Stomach (tissue), 4 donors: ENCODE results near the gene SCRT2.

ENCODE experiments used
- EP300 ChIP-seq: sonication (generic); formaldehyde crosslinking; IDR thresholded peaks from one replicate; pipeline ENCODE4 v1.6.1; 2017; ENCODE audit warnings: antibody characterized with exemption
- POLR2A ChIP-seq, 4 donors: fragments of 450-650 bp; IDR thresholded peaks; one replicate each; pipeline ENCODE4 v1.6.1; 2016; ENCODE audit warnings: antibody characterized with exemption in 4 of 4, control low read depth in 2 of 4, mild to moderate bottlenecking in 1 of 4, moderate library complexity in 1 of 4
- TF ChIP-seq, protein P1 (sequence below), 7 experiments: fragments of 450-650 bp in 4 of 7; fragments of 200-600 bp in 3 of 7; sonication (generic) in 3 of 7; IDR thresholded peaks; one replicate each; pipeline ENCODE4 v1.5.1; 2016 to 2019; ENCODE audit warnings: antibody characterized with exemption in 7 of 7, control low read depth in 2 of 7, mild to moderate bottlenecking in 1 of 7

DNA sequence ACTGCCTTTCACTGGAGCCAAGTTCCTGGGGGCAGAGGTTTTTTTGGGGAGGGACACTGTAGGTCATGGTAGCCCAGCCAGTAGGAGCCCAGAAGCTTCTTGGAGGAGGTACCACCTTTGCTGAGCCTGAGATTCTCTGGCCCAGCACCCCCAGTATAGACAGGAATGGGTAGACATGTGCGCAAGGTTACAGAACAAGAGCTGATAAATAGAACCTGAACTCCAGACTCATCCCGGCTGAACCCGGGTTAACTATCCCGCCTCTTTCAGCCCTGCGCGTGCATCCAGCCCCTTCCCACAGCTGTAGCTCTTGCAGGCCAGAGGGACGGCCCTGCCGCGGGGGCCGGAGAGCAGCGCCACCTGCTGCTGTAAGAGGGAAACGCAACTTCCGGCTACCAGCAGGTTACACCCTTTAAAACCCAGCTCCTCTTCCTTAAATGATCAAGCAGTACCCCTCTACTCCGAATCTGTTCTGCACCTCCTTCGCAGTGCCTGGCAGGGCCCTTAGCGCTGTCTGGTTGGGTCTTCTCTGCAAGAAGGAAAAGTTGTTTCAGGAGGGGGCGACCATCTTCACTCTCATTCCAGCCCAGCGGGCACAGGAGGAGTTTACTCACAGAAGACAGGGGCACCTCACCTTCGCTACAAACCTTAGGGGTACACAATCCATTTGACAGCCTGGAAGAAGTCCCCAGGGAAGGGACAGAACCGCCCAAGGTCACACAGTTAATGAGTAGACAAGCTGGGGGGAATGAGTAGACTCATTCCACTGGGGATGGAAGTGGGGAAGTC lies 30.1 kb downstream of the SCRT2 start:
- TF ChIP-seq EP300 (no peak), POLR2A (IDR thresholded peaks at IDR 0.05) (no peak)
- TF ChIP-seq, protein P1, sequence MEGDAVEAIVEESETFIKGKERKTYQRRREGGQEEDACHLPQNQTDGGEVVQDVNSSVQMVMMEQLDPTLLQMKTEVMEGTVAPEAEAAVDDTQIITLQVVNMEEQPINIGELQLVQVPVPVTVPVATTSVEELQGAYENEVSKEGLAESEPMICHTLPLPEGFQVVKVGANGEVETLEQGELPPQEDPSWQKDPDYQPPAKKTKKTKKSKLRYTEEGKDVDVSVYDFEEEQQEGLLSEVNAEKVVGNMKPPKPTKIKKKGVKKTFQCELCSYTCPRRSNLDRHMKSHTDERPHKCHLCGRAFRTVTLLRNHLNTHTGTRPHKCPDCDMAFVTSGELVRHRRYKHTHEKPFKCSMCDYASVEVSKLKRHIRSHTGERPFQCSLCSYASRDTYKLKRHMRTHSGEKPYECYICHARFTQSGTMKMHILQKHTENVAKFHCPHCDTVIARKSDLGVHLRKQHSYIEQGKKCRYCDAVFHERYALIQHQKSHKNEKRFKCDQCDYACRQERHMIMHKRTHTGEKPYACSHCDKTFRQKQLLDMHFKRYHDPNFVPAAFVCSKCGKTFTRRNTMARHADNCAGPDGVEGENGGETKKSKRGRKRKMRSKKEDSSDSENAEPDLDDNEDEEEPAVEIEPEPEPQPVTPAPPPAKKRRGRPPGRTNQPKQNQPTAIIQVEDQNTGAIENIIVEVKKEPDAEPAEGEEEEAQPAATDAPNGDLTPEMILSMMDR (IDR thresholded peaks at IDR 0.05), result peak in 5 of 7 experiments; percentile 45 to 86 (median 83)
